ENCODE data around the gene GTPBP4. TPM values are rescaled to one million over a fixed set of nuclear protein-coding genes. Genes with fewer than 3 reads are reported as not detected.

Gene GTPBP4
- total RNA-seq, 6 experiments from 2014 or later: 6.6 to 18.6 (median 15.4) TPM

GRCh38 chr10:1050145-1050544, 61.9 kb downstream of the GTPBP4 start:
- Histone ChIP-seq H3K36me3 (peaks cover 0 to 8% (median 0%) of the 10 kb centered on the region in 4 donors), H3K9me3 (no peaks in the 10 kb centered on the region), H3K27me3 (no peaks in the 10 kb centered on the region), H3K4me3 (peak overlapping the region; percentile 61 to 88 (median 72)), H3K27ac (peak overlapping the region; percentile 91 to 97 (median 93)), H3K4me1 (peaks cover 0 to 38% (median 13%) of the 10 kb centered on the region in 4 donors)
- no peak for TF ChIP-seq CTCF (IDR thresholded peaks at IDR 0.05)
- no peak for TF ChIP-seq POLR2A (IDR thresholded peaks at IDR 0.05)
- WGBS (ENCODE audit: insufficient coverage, low coverage, low lambda C conversion rate, missing lambda C conversion rate): 13% methylated on average over 5 of the region's 5 CpGs
- ATAC-seq: no peak
- intact Hi-C loops (cut with DNase I): no loop called here
- no peak for DNase-seq

GRCh38 chr10:1050554-1050953, 62.3 kb downstream of the GTPBP4 start:
- Histone ChIP-seq H3K4me1 (peaks cover 0 to 38% (median 16%) of the 10 kb centered on the region in 4 donors), H3K36me3 (peaks cover 0 to 8% (median 0%) of the 10 kb centered on the region in 4 donors), H3K4me3 (peak overlapping the region; percentile 61 to 88 (median 72)), H3K9me3 (no peaks in the 10 kb centered on the region), H3K27ac (peak overlapping the region; percentile 91 to 97 (median 93)), H3K27me3 (no peaks in the 10 kb centered on the region)
- TF ChIP-seq CTCF (IDR thresholded peaks at IDR 0.05) (no peak), POLR2A (IDR thresholded peaks at IDR 0.05) (no peak)
- DNase-seq (peak in 2 of 3 donors; percentile 41 to 62), ATAC-seq (no peak)
- intact Hi-C loops (cut with DNase I): no loop called here
- 4% methylated on average over 4 of the region's 4 CpGs for WGBS (ENCODE audit: insufficient coverage, low coverage, low lambda C conversion rate, missing lambda C conversion rate)

- TF ChIP-seq CTCF (IDR thresholded peaks at IDR 0.05): no peak
- no peak for TF ChIP-seq POLR2A (IDR thresholded peaks at IDR 0.05)
- no peak for ATAC-seq
- Histone ChIP-seq H3K27ac (peak overlapping the region in 1 of 3 donors; percentile 97), H3K9me3 (no peaks in the 10 kb centered on the region), H3K27me3 (no peaks in the 10 kb centered on the region), H3K4me3 (peak overlapping the region in 1 of 3 donors; percentile 84), H3K36me3 (peaks cover 0 to 8% (median 0%) of the 10 kb centered on the region in 4 donors), H3K4me1 (peaks cover 0 to 44% (median 16%) of the 10 kb centered on the region in 4 donors)
- 60% methylated on average over 6 of the region's 6 CpGs for WGBS (ENCODE audit: insufficient coverage, low coverage, low lambda C conversion rate, missing lambda C conversion rate)
- DNase-seq: no peak
- intact Hi-C loops (cut with DNase I): no loop called here
These were observed 66.5 kb downstream of the GTPBP4 start for GRCh38 chr10:1054684-1055083.

GRCh38 chr10:1056326-1057105, 68.3 kb downstream of the GTPBP4 start, which contains the start of gene WDR37:
Gene WDR37 (plus strand): TSS chr10:1056385. CDS start chr10:1072156, 15,771 bp downstream.
- Histone ChIP-seq H3K4me3 (peak within 1 kb of the TSS; percentile 62 to 96 (median 84)), H3K27ac (peak within 1 kb of the TSS; percentile 93 to 99 (median 97)), H3K9me3 (no peaks in the 10 kb centered on the region), H3K27me3 (no peaks in the 10 kb centered on the region), H3K4me1 (peaks cover 0 to 34% (median 10%) of the 10 kb centered on the region in 4 donors), H3K36me3 (peaks cover 0 to 8% (median 0%) of the 10 kb centered on the region in 4 donors)
- DNase-seq: peak; percentile 92 to 93 (median 92)
- TF ChIP-seq CTCF (IDR thresholded peaks at IDR 0.05) (no peak), POLR2A (IDR thresholded peaks at IDR 0.05) (peak; percentile 81)
- intact Hi-C loops (cut with DNase I): no loop called here
- peak; percentile 94 to 98 (median 96) for ATAC-seq
- 1% methylated on average over 24 of the region's 87 CpGs for WGBS (ENCODE audit: insufficient coverage, low coverage, low lambda C conversion rate, missing lambda C conversion rate)

Measured in right lobe of liver (tissue), 6 donors.